IPS-20b (cell line): ENCODE results near the gene ELMO2.

Experiments
- H3K27ac ChIP-seq: one replicate; pipeline ENCODE4 v1.5.1; 2013; ENCODE audit warnings: low read length
- H3K27me3 ChIP-seq: 2 replicates; pipeline ENCODE4 v1.6.1; 2013; ENCODE audit warnings: mild to moderate bottlenecking, low read length, inconsistent platforms; ENCODE audit not compliant: insufficient read depth
- H3K36me3 ChIP-seq: 2 replicates; pipeline ENCODE4 v1.6.1; 2013; ENCODE audit warnings: low read depth, mild to moderate bottlenecking, inconsistent platforms, low read length, moderate library complexity; ENCODE audit not compliant: insufficient read depth
- H3K4me1 ChIP-seq: 2 replicates; pipeline ENCODE4 v1.6.1; 2013; ENCODE audit warnings: mild to moderate bottlenecking, control low read depth, inconsistent platforms, low read length, moderate library complexity; ENCODE audit not compliant: insufficient read depth
- H3K4me3 ChIP-seq: 2 replicates; pipeline ENCODE4 v1.5.1; 2013; ENCODE audit warnings: mild to moderate bottlenecking, low read length, inconsistent platforms
- H3K9ac ChIP-seq: 2 replicates; pipeline ENCODE4 v1.6.1; 2013; ENCODE audit warnings: low read depth, mild to moderate bottlenecking, inconsistent platforms, low read length, moderate library complexity
- H3K9me3 ChIP-seq: 2 replicates; pipeline ENCODE4 v1.6.1; 2013; ENCODE audit warnings: mild to moderate bottlenecking, low read depth, low read length, inconsistent platforms; ENCODE audit not compliant: insufficient read depth

The ELMO2 gene

DNA sequence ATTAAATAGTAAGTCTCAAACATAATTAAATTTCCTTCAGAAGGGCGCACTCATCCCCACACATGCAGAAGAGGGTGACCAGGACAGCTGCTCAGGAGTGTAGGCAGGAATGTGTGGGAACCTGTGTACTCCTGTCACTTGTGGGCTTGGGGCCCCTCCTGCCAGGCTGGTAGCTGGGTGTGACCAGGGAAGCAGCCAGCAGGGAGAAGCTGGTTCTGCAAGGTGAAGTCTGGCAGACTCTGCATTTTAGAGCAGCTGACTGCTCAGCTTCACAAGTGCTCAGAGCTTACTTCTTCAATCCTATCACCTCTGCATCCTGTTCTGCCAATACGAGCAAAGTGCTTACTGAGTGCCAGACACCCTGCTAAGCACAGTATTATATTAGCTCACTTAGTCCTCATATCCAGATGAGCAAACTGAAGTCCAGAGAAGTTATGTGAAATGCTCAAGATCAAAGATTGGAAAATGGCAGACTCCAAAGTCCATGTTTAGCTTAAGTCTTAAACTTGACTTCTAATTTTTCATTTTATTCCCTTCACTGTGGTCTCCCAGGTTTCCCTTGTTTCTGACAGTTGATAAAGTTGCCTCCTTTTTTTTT lies 27.9 kb downstream of the ELMO2 start:
- Histone ChIP-seq H3K4me1 (no peaks in the 10 kb centered on the region), H3K4me3 (no peak overlapping the region), H3K9me3 (no peaks in the 10 kb centered on the region), H3K27ac (no peak overlapping the region), H3K9ac (no peak overlapping the region), H3K36me3 (peaks cover 90% of the 10 kb centered on the region), H3K27me3 (no peaks in the 10 kb centered on the region)

DNA sequence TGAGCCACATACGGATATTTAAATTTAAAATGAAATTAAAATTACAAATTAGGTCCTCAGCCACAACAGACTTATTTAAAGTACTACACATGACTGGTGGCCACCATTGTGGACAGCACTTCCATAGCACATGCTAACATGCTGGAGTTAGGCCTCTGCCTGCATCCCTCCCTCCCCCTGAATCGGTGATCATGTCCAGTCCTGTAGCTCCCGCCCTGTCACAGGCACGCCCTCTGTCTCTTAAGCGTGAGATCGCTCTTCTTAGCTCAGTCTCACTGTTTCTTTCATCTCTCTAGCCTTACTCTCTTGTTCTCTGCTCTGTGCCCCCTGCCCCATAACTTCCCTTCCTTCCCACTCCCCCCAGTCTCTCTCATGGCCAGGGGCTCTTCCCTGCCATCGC lies 28.9 kb downstream of the ELMO2 start:
- Histone ChIP-seq H3K4me1 (no peaks in the 10 kb centered on the region), H3K4me3 (no peak overlapping the region), H3K27ac (no peak overlapping the region), H3K36me3 (peaks cover 90% of the 10 kb centered on the region), H3K27me3 (no peaks in the 10 kb centered on the region), H3K9ac (no peak overlapping the region), H3K9me3 (no peaks in the 10 kb centered on the region)

DNA sequence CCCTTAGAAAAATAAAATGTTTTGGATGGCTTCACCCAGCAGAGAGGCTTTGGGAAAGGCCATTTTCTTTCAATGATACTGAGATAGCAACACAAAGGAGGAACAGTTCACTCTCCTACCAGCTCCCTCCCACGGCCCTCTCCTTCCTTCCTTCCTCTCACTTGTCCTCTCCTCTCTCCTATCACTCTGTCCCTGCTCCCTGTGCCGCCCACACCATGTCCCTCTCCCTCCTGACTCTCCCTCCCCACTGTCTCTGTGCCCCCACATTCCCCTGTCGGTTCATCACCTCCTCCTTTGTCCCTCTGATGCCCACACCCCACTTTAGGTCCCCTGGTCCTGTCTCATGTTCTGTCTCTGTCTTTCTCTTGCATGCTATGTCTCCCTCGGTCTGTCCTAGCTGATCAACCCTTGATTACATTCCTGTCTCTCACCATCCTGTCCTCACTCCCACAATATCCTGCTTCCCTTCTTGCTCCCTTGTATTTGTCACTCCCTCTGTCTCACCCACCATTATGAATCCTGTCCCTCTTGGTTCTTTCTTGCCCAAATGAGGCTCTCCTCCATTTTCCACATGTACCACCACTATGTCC lies 30.1 kb downstream of the ELMO2 start:
- H3K27me3 ChIP-seq, result no peaks in the 10 kb centered on the region
- H3K9ac ChIP-seq, result no peak overlapping the region
- H3K9me3 ChIP-seq, result no peaks in the 10 kb centered on the region
- H3K36me3 ChIP-seq, result peaks cover 90% of the 10 kb centered on the region
- no peak overlapping the region for H3K27ac ChIP-seq
- H3K4me3 ChIP-seq, result no peak overlapping the region
- H3K4me1 ChIP-seq, result no peaks in the 10 kb centered on the region

DNA sequence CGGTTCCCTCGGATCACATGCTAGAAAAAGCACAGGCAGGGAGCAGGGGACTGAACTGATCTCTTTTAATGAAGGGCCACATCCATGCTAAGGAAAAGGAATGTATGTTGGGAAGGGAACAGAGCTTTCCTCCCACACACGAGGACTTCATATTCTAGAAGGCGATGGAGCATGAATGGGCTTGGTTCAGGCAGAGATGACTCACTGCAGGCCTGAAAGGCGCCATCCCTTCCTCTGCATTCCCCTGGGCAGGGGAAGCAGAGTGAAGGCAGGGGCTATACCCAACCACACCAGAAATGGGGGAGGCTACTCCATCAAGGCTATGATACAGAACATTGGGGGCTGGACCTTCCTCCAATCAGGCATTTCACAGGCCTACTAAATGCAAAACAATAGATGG lies 30.6 kb downstream of the ELMO2 start:
- Histone ChIP-seq H3K9me3 (no peaks in the 10 kb centered on the region), H3K9ac (no peak overlapping the region), H3K4me3 (no peak overlapping the region), H3K4me1 (no peaks in the 10 kb centered on the region), H3K27me3 (no peaks in the 10 kb centered on the region), H3K36me3 (peaks cover 90% of the 10 kb centered on the region), H3K27ac (no peak overlapping the region)

DNA sequence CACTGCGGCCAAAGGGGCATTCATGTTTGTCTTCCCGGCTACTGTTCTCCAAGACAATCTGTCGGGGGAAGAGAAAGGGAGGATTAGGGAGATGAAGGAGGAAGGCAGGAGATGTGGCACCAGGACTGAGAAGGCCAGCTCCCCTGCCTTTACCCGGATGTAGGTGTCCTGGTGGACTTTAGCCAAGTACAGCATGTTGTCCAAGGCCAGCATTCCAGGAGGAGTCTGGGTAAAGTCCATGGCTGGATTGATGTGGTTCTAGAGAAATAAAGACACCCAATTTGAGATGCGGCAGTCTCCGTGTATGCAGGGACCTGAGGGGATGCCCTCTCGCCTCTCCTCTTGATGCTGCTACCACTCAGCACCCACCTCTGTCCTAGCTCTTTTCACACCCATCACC lies 32.0 kb downstream of the ELMO2 start:
- Histone ChIP-seq H3K4me1 (no peaks in the 10 kb centered on the region), H3K36me3 (peaks cover 90% of the 10 kb centered on the region)

DNA sequence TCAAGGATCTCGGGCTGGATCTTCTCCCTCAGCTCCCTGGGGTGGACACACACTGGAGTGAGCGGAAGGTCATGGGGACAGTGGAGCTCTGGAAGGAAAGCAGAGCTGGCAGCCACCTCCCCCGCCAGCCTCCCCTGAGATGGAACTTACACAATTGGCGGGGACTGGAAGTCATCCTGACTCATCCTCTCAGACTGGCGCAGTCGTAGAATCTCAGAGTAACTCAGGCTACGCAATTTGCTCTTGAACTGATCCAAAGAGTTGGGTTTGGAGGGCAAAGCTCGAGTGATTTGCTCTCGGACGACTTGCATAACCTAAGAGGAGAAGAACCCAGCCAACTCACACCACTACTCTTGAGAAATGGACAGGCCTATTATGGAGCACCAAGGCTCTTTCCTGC lies 34.8 kb downstream of the ELMO2 start:
- Histone ChIP-seq H3K4me1 (no peaks in the 10 kb centered on the region), H3K4me3 (no peak overlapping the region), H3K27ac (no peak overlapping the region), H3K36me3 (peaks cover 99% of the 10 kb centered on the region), H3K9me3 (no peaks in the 10 kb centered on the region), H3K27me3 (no peaks in the 10 kb centered on the region), H3K9ac (no peak overlapping the region)

More for the DNA sequence above, 32.0 kb downstream of the ELMO2 start:
- Histone ChIP-seq H3K9ac (no peak overlapping the region), H3K9me3 (no peaks in the 10 kb centered on the region), H3K27ac (no peak overlapping the region), H3K4me3 (no peak overlapping the region), H3K27me3 (no peaks in the 10 kb centered on the region)

DNA sequence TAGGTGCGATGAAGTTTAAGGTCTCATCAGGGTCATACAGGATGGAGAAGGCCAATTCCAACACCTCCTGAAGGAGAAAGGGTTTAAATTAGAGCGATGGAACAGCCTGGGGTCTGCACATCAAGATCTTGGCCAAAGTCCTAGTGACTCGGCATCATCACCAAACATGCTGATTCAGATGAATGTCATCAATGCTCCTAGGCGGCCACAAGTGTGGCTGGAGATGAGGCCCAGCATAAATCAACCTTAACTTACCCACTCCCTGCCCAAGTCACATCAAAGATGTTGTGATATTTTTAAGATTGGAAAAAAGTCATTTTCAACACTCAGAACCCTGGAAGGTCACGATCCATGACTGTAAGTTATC lies 37.5 kb downstream of the ELMO2 start:
- no peak overlapping the region for H3K27ac ChIP-seq
- no peak overlapping the region for H3K4me3 ChIP-seq
- H3K4me1 ChIP-seq, result no peaks in the 10 kb centered on the region
- H3K9me3 ChIP-seq, result no peaks in the 10 kb centered on the region
- no peaks in the 10 kb centered on the region for H3K27me3 ChIP-seq
- H3K9ac ChIP-seq, result no peak overlapping the region
- H3K36me3 ChIP-seq, result peaks cover 85% of the 10 kb centered on the region

DNA sequence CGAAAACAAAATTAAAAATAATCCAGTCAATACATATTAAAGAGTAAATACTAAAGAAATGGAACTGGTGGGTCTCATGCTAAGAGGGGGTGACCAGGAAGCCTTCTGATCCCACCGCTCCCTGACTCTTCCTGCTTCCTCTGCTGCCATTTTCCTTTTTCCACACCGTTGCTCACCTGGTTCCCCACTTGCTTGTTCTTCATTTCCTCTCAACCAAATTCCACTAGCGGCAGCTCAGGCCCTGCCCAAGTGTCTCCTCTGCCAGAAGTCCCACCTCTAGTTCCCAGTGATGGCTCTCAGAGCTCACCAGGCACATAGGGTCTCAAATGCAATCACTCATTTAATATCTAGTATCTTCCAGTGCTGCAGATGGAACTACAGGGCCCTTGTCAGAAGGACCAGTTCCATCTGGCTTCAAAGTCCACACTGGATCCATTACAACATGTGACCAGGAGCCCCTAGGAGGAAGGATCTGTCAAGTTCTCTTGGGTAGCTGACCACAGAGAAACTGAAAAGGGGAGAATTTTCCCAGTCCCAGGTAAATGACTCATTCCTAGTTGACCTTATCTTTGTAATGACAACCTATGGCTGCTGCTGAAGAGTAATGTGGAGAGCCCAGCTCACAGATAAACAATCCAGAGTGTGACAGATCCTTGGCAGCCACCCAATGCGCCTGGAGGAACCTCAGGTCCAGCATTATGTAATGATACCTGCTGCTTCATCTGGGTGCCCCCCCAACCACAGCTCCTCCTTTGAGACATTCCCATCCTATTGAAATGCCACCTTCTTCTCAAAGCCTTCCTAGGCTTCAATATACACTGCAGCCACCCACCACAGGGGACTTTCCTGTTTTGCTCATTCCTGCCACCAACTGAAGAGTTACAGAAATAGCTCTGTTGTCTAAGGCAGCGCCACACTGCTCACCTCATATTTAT lies 38.2 kb downstream of the ELMO2 start:
- Histone ChIP-seq H3K36me3 (peaks cover 79% of the 10 kb centered on the region), H3K9ac (no peak overlapping the region), H3K9me3 (no peaks in the 10 kb centered on the region), H3K4me1 (no peaks in the 10 kb centered on the region), H3K27me3 (no peaks in the 10 kb centered on the region), H3K27ac (no peak overlapping the region), H3K4me3 (no peak overlapping the region)

DNA sequence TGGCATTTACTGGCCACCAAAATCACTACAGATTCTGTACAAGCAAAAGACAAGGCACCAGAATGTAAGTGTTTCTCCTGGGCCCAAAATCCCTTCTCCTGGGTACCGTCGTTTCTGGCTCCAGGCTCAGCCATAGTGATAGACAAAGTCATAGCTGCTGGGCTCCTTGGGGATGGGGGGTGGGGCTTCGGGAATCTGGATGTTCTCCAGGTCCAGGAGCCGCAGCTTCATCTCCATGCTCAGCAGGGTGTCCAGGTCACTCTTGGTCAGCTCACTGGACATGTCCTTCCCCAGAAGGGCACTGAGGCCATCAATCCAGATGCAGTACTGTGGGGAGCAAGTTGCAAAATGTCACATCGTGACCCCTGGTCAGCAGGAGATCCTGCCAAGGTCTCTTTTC lies 39.2 kb downstream of the ELMO2 start:
- no peaks in the 10 kb centered on the region for H3K9me3 ChIP-seq
- H3K27me3 ChIP-seq, result no peaks in the 10 kb centered on the region
- H3K36me3 ChIP-seq, result peaks cover 73% of the 10 kb centered on the region
- no peak overlapping the region for H3K27ac ChIP-seq
- no peak overlapping the region for H3K4me3 ChIP-seq
- no peak overlapping the region for H3K9ac ChIP-seq
- no peaks in the 10 kb centered on the region for H3K4me1 ChIP-seq

DNA sequence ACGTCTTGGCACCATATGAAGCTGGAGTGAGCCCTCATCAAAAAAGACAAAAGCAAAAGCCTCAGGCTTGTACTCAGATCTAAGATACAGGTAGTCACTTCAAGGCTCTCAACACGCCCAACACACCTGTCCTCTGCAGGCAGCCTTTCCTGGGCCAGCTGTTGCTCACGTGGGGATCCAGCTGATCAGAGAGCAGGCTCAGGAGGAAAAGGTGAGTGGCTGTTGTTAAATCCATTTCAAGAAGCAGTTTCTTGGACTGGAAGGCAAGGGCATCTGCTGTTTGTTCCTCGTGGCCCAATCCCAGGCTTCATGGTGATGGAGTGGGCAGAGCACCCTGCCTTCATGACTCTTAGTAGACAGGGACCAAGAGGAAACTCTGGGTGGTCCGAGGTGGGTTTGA lies 39.6 kb downstream of the ELMO2 start:
- Histone ChIP-seq H3K36me3 (peaks cover 70% of the 10 kb centered on the region), H3K9ac (no peak overlapping the region)

DNA sequence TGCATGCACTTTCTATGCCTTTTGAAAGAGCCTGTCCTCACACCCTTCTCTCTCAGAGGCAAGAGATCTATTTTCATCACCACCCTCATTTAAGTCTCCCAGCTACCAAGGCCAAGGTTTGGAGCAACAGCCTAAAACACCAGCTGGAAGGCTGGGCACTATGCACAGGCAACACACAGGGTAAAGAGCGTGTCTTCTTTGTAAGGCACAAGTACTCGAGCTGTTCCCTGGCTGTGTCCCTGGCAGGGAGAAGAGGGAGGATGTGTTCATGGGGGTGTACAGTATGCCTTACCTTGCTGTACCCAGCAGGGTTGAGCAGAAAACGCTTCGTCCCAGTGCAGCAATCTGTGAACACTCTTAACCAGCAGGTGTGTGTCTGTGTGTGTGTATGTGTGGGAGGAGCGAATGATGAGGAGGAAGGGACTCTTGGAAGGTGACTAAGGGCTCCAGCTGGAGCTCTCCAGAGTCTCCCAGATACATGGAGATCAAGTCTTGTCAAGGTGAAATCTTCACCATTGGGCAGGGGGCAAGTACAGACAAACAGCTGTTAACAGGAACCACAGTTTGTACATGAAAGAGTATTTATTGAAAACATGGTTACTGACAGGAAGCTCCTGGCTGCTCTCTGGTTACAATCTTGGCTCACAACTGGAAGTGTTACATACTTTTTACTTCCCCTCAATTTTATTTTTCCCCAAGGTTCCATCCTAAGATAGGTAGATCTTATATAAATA lies 40.8 kb downstream of the ELMO2 start:
- H3K4me1 ChIP-seq, result no peaks in the 10 kb centered on the region
- H3K9ac ChIP-seq, result no peak overlapping the region
- H3K9me3 ChIP-seq, result no peaks in the 10 kb centered on the region
- H3K27me3 ChIP-seq, result no peaks in the 10 kb centered on the region
- H3K36me3 ChIP-seq, result peaks cover 65% of the 10 kb centered on the region
- no peak overlapping the region for H3K4me3 ChIP-seq
- no peak overlapping the region for H3K27ac ChIP-seq

More for the DNA sequence above, 39.6 kb downstream of the ELMO2 start:
- Histone ChIP-seq H3K27me3 (no peaks in the 10 kb centered on the region), H3K9me3 (no peaks in the 10 kb centered on the region), H3K27ac (no peak overlapping the region), H3K4me3 (no peak overlapping the region), H3K4me1 (no peaks in the 10 kb centered on the region)
